Stimulated activated effector memory CD8-positive, alpha-beta T cell treated with anti-CD3 and anti-CD28 coated beads, Interleukin-12 subunit alpha, Interleukin-12 subunit beta, amount 100 ng/mL, for 72 hours (primary cell): ENCODE data around the gene ROCK2.
"Not testable (repeated sequence)": the region's sequence is repeated elsewhere in the genome, so short reads cannot be mapped to it uniquely, and the experiment has no call there.

Experiments
- ATAC-seq: fragments of 150-1000 bp; cut with Tn5 transposase; 2 replicates; pipeline ENCODE4 v1.10.0; 2021
- DNase-seq, 2 donors: peaks; one replicate each; pipeline ENCODE4 v3.0.0; 2021 to 2022; ENCODE audit warnings: low spot score in 2 of 2
- H3K27ac Mint-ChIP-seq: one replicate; pipeline ENCODE4 v1.8.0; 2022; ENCODE audit warnings: mild to moderate bottlenecking, mixed read lengths
- H3K36me3 Mint-ChIP-seq: one replicate; pipeline ENCODE4 v1.8.0; 2022; ENCODE audit warnings: mild to moderate bottlenecking, mixed read lengths
- H3K4me1 Mint-ChIP-seq: one replicate; pipeline ENCODE4 v1.8.0; 2022; ENCODE audit warnings: mixed read lengths
- H3K4me3 Mint-ChIP-seq: one replicate; pipeline ENCODE4 v1.8.0; 2022; ENCODE audit warnings: mild to moderate bottlenecking, mixed read lengths
- H3K9me3 Mint-ChIP-seq: one replicate; pipeline ENCODE4 v1.8.0; 2022; ENCODE audit warnings: mixed read lengths

Gene ROCK2

DNA sequence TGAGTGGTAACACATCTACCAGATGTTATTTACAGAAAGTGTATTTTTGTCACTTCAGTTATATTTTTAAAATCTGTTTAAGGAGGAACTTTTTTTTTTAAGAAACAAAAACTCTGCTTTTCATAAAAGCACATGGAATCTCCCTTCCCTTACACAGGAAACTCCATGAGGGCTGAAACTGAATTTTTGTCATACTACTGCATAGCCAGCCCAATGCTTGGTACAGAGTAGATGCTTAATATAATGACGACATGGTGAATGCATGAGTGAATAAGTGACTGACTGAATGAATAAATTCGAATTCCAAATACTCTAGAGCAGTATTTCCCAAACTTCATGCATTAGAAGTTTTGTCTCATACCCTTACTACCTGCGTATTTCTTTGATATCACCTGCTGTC is 86.5 kb downstream of the ROCK2 start:
- ATAC-seq (no peak), DNase-seq (no peak)
- no peaks in the 10 kb centered on the region for H3K9me3 Mint-ChIP-seq

DNA sequence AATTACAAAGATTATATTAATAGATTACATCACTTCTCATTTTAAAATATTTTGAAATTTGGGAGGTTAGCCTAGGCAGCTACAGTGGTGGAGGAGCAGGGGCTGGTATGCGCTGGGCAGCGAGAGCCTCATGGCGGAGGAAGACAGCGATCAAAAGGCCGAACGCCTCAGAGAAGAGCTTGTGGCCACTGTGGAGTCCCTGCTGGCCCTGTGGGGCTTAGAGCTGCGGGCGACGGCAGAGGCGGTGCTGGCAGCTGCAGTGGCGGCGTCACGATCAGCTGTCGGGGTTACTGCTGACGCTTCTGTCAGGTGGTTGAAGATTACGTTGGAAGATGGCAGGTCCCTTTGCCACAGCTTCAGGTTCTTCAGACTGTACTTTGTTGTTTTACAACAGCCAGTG is 87.4 kb downstream of the ROCK2 start:
- Mint-ChIP-seq H3K27ac (no peak overlapping the region), H3K4me1 (peaks cover 5% of the 10 kb centered on the region), H3K9me3 (no peaks in the 10 kb centered on the region), H3K4me3 (no peak overlapping the region), H3K36me3 (peaks cover 11% of the 10 kb centered on the region)
- DNase-seq (no peak), ATAC-seq (no peak)

More for the DNA sequence above, 86.5 kb downstream of the ROCK2 start:
- peaks cover 5% of the 10 kb centered on the region for H3K4me1 Mint-ChIP-seq
- H3K36me3 Mint-ChIP-seq = peaks cover 11% of the 10 kb centered on the region
- H3K4me3 Mint-ChIP-seq = no peak overlapping the region
- no peak overlapping the region for H3K27ac Mint-ChIP-seq

DNA sequence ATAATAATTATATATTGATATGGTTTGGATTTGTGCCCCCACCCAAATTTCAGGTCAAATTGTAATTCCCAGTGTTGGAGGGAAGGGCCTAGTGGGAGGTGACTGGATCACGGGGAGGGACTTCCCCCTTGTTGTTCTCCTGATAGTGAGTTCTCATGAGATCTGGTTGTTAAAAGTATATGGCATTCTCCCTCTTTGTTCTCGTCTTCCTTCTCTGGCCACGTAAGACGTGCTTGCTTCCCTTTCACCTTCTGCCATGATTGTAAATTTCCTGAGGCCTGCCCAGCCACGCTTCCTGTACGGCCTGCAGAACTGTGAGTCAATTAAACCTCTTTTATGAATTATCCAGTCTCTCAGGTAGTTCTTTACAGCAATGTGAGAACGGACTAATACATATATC is 88.3 kb downstream of the ROCK2 start:
- no peak for DNase-seq
- Mint-ChIP-seq H3K27ac (no peak overlapping the region), H3K36me3 (peaks cover 11% of the 10 kb centered on the region), H3K4me3 (no peak overlapping the region), H3K9me3 (no peaks in the 10 kb centered on the region), H3K4me1 (peaks cover 6% of the 10 kb centered on the region)
- ATAC-seq = no peak

DNA sequence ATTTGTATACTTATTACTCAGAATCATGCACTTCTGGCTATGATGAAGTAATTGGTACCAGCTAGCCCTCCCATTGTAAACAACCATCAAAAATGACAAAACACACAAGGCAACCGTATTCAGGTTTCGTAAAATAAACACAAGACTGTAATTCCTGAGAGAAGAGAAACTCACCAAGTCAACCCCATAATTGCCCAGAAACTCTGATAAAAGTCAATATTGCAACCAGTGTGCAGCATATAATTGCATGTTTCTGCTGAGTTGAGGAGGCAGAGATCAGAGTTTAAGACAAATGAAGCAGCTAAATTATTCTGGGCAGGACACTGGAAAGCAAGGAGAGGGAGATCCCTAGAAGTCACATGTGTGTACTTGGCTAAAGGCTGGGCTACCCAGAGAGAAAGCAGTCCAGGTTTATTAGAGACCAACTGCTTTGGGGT is 90.3 kb downstream of the ROCK2 start:
- DNase-seq (no peak), ATAC-seq (no peak)
- Mint-ChIP-seq H3K27ac (no peak overlapping the region), H3K4me3 (no peak overlapping the region), H3K36me3 (peaks cover 16% of the 10 kb centered on the region), H3K9me3 (no peaks in the 10 kb centered on the region), H3K4me1 (peaks cover 13% of the 10 kb centered on the region)

DNA sequence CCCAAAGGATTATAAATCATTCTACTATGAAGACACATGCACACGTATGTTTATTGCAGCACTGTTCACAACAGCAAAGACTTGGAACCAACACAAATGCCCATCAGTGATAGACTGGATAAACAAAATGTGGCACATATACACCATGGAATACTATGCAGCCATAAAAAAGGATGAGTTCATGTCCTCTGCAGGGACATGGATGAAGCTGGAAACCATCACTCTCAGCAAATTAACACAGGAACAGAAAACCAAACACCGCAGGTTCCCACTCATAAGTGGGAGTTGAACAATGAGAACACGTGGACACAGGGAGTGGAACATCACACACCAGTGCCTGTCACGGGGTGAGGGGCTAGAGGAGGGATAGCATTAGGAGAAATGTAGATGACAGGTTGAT is 92.0 kb downstream of the ROCK2 start:
- not testable (repeated sequence) for H3K9me3 Mint-ChIP-seq, H3K27ac Mint-ChIP-seq, DNase-seq, H3K4me1 Mint-ChIP-seq, ATAC-seq, H3K4me3 Mint-ChIP-seq
- H3K36me3 Mint-ChIP-seq = peaks cover 32% of the 10 kb centered on the region

DNA sequence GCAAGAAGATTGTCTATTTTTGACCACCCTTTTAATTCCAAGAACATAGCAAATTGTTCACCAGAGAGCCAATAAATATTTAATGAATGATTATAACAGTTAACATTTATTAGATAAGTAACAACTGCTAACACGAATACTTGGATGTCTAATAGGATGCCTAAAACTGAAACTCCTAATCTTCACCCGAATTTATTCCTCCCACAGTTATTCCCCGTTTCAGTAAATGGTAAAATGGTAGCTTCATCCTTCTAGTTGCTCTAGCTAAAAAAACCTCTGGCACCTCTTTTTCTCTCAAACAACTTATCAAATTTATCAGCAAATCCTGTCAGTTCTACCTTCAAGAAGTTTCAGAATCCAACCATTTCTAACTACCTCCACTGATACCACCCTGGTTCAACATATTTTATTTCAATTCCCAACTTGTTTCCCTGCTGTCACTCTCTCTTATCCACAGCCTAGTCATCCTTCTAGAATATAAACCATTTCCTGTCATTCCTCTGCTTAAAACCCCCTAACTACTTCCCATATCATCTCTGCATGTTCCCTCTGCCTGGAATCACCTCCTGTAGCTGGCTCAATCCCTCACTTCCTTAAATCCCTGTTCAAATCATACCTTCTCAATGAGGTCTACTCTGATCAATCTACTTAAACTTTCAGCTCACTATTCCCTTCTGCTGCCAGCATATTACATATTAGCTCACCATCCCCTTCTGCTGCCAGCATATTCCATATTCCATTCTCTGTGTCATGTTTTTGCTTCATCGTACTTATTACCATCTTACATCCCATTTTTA is 93.8 kb downstream of the ROCK2 start:
- no peak for ATAC-seq
- no peak overlapping the region for H3K27ac Mint-ChIP-seq
- DNase-seq = no peak
- H3K4me1 Mint-ChIP-seq = peaks cover 8% of the 10 kb centered on the region
- H3K4me3 Mint-ChIP-seq = no peak overlapping the region
- H3K36me3 Mint-ChIP-seq = peaks cover 43% of the 10 kb centered on the region
- H3K9me3 Mint-ChIP-seq = no peaks in the 10 kb centered on the region

DNA sequence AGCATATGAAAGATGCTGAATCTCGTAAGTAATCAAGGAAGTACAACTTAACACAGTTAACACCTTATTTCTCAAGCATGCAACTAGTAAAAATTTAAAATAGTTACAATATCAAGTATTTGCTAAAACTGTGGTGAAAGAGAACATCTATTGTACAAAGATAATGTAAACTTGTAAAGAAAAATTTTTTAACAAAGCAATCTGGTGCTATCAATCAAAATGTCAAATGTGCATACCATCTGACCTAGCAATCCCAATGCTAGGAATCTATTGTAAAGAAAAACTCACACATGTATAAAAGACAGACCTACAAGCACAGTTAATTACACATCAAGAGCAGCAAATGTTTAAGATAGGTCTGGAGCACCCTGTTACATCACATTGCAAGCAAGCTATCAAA is 99.1 kb downstream of the ROCK2 start:
- ATAC-seq (no peak), DNase-seq (no peak)
- Mint-ChIP-seq H3K36me3 (peaks cover 38% of the 10 kb centered on the region), H3K9me3 (no peaks in the 10 kb centered on the region), H3K4me1 (no peaks in the 10 kb centered on the region), H3K27ac (no peak overlapping the region), H3K4me3 (no peak overlapping the region)

DNA sequence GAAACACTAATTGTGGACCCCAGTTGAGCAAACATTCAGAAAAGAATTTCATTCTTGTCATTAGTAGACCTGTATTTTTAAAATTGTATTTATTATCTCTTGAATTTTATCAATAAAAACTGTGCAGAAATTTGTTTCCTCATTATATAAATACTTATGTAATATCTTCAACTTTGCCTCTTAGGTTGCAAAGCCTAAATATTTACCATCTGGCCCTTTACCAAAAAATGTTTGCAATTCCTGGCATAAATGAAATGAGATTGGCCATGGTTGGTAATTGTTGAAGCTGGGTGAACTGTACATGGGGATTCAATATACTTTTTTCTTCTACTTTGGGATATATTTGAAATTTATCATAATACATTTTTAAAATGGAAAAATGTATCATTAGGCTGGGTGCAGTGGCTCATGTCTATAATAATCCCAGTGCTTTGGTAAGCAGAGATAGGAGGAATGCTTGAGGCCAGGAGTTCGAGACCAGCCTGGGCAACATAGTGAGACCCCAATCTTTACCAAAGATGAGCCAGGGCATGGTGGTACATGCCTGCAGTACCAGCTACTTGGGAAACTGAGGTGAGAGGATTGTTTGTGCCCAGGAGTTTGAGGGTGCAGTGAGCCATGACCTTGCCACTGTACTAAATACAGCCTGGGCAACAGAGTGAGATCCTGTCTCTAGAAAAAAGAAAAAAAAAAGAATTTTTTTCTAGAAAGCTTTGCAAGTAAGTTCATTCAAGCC is 100.2 kb downstream of the ROCK2 start:
- peaks cover 34% of the 10 kb centered on the region for H3K36me3 Mint-ChIP-seq
- no peak overlapping the region for H3K27ac Mint-ChIP-seq
- DNase-seq (no peak), ATAC-seq (no peak)
- no peaks in the 10 kb centered on the region for H3K9me3 Mint-ChIP-seq
- H3K4me3 Mint-ChIP-seq = no peak overlapping the region
- no peaks in the 10 kb centered on the region for H3K4me1 Mint-ChIP-seq

DNA sequence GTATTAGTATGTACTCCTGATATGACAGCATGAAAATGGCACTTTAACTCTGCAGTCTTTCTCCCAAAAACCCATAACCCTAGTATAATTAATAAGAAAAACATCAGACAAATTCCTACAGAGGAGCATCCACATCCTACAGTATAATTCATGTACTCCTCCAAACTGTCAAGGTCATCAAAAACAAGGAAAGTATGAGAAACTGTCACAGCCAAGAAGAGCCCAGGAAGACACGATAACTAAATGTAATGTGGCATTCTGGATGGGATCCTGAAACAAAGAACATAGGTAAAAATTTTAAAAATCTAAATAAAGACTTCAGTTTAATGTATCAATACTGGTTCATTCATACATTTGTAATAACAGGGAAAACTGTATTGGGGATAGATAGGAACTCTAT is 100.9 kb downstream of the ROCK2 start:
- Mint-ChIP-seq H3K36me3 (peaks cover 27% of the 10 kb centered on the region), H3K27ac (no peak overlapping the region), H3K4me3 (no peak overlapping the region), H3K9me3 (no peaks in the 10 kb centered on the region), H3K4me1 (no peaks in the 10 kb centered on the region)
- DNase-seq (no peak), ATAC-seq (no peak)

DNA sequence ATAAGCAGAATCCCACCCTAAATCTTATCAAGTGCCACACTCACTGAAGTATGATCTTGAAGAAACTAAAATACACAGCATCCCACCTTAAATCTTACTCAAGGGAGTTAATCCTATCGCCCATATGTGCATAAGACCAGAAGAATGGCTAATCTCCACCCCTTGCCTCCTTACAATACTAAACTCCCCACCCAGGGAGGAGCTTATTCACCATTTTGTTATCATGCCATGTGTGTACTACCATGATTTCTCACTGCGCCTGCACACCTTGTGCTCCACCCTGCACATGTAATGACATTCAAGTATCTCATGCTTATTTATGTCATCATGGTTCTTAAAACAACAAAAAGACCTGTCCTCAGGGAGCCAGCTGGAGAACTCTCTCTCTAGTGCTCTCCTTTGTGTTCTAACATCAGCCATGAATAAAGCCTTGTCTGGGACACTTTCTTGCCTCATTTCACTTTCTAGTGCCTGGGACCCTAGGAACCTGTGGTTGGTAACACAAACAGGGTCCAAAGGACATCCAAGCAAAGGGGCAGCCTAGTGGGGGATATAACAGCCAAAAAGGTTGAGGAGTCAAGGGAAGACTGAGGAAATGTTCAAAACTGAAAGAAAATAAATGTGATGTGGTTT is 101.8 kb downstream of the ROCK2 start:
- Mint-ChIP-seq H3K27ac (no peak overlapping the region), H3K4me3 (no peak overlapping the region)

DNA sequence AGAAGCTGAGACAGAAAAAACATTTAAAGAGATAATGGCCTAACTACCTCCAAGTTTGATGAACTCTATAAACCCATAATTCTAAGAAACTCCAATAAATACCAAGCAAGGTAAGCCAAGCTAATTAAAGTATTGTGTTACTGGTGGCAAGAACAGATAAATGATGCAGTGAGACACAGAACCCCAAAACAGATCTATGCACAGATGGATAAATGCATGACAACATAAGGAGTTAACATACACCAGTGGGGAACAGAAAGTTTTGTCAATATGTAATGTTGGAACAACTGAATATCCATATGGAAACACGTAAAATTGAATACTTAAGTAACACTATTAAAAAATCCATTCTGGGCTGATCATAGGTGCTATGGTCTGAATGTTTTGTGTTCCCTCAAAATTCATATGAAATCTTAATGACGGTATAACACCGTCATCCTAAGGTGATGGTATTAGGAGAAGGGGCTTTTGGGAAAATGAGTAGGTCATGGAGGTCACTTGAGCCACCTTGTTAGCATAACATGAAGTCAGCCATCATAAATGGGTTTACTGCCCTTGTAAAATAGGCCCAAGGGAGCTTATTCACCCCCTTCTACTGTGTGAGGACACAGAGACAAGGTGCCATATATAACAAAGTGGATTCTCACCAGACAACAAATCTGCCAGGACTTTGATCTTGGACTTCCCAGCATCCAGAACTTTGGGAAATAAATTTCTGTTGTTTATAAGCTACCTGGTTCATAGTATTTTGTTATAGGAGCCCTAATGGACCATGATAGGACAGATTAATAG is 102.8 kb downstream of the ROCK2 start:
- no peak for DNase-seq
- ATAC-seq = no peak
- H3K36me3 Mint-ChIP-seq = peaks cover 8% of the 10 kb centered on the region
- no peak overlapping the region for H3K27ac Mint-ChIP-seq
- H3K9me3 Mint-ChIP-seq = no peaks in the 10 kb centered on the region
- H3K4me3 Mint-ChIP-seq = no peak overlapping the region
- H3K4me1 Mint-ChIP-seq = peaks cover 10% of the 10 kb centered on the region

More for the DNA sequence above, 101.8 kb downstream of the ROCK2 start:
- Mint-ChIP-seq H3K9me3 (no peaks in the 10 kb centered on the region), H3K4me1 (peaks cover 7% of the 10 kb centered on the region), H3K36me3 (peaks cover 19% of the 10 kb centered on the region)
- DNase-seq = no peak
- ATAC-seq = no peak

DNA sequence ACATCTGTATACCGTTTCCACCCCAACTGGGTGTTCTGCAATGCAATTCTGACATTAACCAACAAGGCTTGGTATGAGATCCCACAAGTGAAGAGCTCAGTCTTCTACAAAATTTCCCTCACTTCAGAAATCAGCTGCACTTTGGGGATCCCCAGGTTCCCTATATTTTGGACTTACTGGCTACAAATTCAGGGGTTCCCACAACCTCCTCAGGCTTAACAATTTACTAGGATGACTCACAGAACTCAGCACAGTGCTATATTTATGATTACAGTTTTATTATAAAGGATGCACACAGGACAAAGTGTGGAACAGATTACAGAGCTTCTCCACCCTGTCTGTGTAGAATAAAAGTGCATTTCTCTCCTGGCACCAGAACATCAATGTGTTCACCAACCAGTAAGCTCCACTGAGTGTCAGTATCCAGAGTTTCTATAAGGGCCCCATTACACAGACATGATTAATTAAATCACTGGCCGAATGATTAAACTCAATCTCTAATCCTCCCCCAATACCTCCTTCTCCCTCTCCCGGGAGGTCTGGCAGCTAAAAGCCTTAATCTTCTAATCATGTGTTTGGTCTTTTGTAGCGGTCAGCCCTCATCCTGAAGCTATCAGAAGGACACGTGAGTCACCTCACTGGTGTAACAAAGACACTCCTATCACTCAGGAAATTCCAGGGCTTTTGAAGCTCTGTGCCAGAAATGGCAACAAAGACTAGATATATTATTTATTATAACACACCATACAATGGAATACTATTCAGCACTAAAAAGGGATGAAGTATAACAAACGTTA is 104.6 kb downstream of the ROCK2 start:
- Mint-ChIP-seq H3K27ac (no peak overlapping the region), H3K9me3 (no peaks in the 10 kb centered on the region), H3K4me3 (no peak overlapping the region), H3K4me1 (peaks cover 17% of the 10 kb centered on the region), H3K36me3 (peaks cover 11% of the 10 kb centered on the region)
- ATAC-seq (no peak), DNase-seq (no peak)

DNA sequence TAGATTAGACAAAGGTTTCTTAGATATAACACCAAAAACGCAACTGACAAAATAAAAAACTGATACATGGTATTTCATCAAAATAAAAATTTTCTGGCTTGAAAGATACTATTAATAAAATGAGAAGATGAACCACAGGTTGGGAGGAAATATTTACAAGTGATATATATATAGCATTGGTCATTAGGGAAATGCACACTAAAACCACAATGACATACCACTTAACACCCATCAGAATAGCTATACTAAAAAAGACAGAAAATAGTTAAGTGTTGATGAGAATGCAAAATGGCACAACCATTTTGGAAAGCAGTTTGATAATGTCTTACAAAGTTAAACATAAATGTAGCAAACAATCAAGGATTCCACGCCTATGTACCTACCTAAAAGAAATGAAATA is 105.3 kb downstream of the ROCK2 start:
- ATAC-seq (no peak), DNase-seq (no peak)
- Mint-ChIP-seq H3K27ac (no peak overlapping the region), H3K9me3 (no peaks in the 10 kb centered on the region), H3K36me3 (peaks cover 11% of the 10 kb centered on the region), H3K4me1 (peaks cover 17% of the 10 kb centered on the region), H3K4me3 (no peak overlapping the region)

DNA sequence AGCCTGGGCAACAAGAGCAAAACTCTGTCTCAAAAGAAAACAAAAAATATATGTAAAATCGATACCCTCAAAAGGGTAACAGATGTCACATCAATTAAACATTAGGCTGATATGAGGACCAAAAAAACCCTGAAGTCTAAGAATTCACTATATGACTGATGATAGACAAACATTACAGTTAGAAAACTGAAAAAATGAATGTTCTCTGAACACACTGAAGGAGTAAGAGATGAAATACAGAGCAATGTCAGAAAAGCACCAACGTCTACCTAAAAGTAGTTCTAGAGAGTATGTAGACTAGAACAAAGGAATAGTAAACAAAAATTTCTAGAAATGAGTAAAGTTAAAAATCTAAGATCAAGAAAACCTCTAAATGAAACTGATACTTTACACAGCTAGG is 107.3 kb downstream of the ROCK2 start:
- Mint-ChIP-seq H3K36me3 (peaks cover 11% of the 10 kb centered on the region), H3K9me3 (no peaks in the 10 kb centered on the region), H3K4me3 (no peak overlapping the region), H3K4me1 (peaks cover 17% of the 10 kb centered on the region), H3K27ac (no peak overlapping the region)
- no peak for DNase-seq
- peak; percentile 79 for ATAC-seq
